GM20000 (cell line): ENCODE measurements around the gene JMJD1C.
"Not testable (repeated sequence)": the region's sequence is repeated elsewhere in the genome, so short reads cannot be mapped to it uniquely, and the experiment has no call there.

Source experiments
- DNase-seq: peaks from one replicate; pipeline ENCODE4 v3.0.0; 2012; ENCODE audit warnings: low spot score
- TF ChIP-seq, protein P1 (sequence below): IDR thresholded peaks from 2 replicates; pipeline ENCODE4 v1.5.1; 2012; ENCODE audit warnings: mild to moderate bottlenecking, control low read depth; ENCODE audit errors: extremely low read depth, missing control alignments

The JMJD1C gene

DNA sequence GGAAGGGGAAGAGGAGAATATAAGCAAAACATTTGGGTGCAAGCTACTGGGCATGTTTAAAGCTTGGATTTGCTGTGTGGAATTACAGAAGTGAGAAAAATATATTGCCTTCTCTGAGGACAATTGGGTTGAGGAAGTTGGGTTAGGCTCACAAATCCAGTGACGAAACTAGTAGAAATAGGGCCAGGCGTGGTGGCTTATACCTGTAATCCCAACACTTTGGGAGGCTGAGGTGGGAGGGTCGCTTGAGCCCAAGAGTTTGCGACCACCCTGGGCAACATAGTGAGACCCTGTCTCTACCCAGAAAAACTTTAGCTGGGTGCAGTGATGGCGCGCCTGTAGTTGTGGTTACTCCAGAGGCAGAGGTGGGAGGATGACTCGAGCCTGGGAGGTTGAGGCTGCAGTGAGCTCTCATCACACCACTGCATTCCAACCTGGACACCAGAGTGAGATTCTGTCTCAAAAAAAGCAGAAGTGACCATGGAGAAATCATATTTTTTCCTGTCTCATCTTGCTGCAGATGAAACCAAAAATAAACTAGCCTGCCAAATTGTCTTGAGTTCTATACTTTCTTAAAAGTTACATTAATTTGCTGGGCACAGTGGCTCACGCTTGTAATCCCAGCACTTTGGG lies 310.3 kb downstream of the JMJD1C start:
- TF ChIP-seq, protein P1, sequence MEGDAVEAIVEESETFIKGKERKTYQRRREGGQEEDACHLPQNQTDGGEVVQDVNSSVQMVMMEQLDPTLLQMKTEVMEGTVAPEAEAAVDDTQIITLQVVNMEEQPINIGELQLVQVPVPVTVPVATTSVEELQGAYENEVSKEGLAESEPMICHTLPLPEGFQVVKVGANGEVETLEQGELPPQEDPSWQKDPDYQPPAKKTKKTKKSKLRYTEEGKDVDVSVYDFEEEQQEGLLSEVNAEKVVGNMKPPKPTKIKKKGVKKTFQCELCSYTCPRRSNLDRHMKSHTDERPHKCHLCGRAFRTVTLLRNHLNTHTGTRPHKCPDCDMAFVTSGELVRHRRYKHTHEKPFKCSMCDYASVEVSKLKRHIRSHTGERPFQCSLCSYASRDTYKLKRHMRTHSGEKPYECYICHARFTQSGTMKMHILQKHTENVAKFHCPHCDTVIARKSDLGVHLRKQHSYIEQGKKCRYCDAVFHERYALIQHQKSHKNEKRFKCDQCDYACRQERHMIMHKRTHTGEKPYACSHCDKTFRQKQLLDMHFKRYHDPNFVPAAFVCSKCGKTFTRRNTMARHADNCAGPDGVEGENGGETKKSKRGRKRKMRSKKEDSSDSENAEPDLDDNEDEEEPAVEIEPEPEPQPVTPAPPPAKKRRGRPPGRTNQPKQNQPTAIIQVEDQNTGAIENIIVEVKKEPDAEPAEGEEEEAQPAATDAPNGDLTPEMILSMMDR, result no peak

DNA sequence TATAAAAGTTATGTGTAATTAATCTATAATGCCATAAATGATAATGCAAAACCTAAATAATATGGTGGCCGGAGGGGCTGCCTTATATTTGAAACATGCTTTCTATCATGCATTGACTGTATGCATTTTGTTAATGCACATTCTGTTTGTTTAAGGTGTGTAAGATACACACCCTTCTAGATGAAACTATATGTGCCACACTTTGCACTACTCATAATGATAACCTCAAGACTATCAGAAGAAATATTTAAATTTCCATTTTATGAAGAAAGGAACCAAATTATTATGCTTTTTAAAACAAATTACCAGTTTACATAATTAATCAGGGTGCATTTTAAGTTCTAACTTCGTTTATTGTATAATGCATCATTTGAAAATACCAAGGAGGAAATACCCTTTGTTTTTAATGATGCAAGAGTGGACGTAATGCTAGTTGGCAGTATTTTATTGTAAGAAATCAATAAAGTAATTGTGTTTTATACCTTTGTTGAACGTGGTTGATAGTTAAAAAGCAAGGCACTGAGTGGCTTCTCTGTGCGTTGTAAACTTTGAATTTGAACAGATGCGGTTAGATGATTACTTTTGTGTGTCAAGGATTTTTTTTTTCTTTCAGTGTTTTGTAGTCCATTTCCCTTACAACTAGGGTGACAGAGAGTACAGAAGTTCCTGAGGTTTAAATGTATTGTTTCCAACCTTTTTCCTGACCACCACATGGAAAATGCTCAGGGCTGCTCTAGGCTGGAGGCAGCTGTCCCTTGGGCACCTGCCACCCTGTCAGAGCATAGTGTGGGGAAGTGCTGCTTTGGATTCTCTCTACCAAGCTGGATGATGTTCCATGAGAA lies 311.0 kb downstream of the JMJD1C start:
- TF ChIP-seq, protein P1, result no peak
- no peak for DNase-seq

More for the DNA sequence above, 310.3 kb downstream of the JMJD1C start:
- DNase-seq, result no peak

DNA sequence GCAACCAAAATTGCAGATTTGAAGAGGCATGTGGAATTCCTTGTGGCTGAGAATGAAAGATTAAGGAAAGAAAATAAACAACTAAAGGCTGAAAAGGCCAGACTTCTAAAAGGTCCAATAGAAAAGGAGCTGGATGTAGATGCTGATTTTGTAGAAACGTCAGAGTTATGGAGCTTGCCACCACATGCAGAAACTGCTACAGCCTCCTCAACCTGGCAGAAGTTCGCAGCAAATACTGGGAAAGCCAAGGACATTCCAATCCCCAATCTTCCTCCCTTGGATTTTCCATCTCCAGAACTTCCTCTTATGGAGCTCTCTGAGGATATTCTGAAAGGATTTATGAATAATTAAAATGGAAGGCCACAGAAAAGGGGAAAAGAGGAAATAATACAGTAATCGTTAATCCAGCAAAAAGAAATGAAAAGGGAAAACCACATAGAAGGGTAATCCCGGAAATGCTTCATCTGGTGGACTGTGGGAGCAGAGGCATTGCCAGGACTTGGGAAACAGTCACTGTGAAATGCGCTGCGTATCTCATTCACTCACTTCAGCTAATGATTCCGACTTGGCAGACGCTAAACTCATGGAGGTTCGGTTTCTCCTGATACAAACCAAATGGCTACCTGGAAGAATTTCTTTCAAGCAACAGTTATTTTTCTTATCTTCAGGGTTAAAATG lies 311.8 kb downstream of the JMJD1C start:
- DNase-seq, result not testable (repeated sequence)

DNA sequence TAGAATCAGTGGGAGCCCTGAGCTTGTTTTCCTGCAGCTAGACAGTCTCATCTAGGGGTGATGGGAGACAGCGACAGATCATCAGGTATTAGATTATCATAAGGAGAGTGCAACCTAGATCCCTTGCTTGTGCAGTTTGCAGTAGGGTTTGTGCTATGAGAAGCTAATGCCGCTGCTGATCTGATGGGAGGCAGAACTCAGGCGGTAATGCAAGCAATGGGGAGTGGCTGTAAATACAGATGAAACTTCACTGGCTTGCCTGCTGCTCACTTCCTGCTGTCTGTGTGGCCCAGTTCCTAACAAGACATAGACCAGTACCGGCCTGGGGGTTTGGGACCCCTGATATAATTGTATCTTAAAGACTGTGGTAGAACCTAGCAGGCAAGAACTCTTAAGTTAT lies 315.0 kb downstream of the JMJD1C start:
- DNase-seq, result no peak
- TF ChIP-seq, protein P1, result no peak

DNA sequence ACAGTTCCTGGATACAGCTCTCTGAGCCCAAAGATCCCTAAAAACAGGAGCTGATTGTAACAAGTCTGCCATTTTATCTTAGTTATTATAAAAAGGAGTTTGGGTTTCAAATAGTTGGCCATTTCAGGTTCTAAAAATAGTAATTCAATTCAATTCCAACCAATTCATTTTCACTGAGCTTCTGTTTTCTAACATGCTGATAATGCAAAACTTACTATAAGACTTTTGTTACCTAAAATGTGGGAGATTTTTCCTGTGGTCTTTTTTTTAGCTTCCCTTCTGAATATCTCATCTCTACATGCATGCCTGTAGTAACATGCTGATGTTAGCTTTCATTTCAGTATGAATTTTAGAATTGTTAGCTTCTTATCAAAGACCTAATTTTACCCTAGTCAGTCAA lies 319.3 kb downstream of the JMJD1C start:
- no peak for DNase-seq
- TF ChIP-seq, protein P1, result no peak

DNA sequence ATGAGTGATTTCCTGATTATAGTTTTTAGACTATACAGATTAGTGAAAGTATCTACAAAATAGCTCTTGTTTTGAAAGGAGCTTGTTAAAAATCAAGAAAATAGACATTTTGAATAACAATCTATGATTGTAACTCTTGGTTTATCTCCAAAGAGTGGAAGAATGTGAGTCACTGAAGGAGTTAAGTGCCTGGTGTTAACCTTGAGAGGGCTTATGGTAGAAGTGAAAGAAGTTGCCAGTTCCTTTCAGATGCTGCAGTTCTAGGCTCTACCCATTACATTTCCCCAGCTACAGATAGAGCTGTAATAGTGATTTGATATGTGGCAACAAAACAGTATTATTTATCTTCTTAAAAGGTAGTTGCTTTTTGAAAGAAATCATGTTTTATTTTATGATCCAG lies 320.0 kb downstream of the JMJD1C start:
- TF ChIP-seq, protein P1, result no peak
- no peak for DNase-seq

DNA sequence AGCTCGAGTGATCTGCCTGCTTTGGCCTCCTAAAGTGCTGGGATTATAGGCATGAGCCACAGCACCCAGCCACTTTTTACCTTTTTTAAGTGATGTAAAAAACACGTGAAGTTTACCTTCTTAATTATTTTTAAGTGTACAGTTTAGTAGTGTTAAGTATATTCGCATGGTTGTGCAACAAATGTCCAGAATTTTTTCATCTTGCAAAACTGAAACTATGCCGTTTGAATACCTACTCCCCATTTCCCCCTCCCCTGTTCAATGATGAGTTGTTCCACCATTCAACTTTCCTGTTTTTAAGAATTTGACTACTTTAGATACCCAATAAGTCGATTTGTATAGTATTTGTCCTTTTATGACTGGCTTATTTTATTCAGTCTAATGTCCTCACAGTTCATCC lies 321.8 kb downstream of the JMJD1C start:
- no peak for DNase-seq
- TF ChIP-seq, protein P1, result no peak
